MM.1S (cell line): ENCODE measurements around the gene KCNMA1.

Source experiments
- DNase-seq: peaks from one replicate; pipeline ENCODE4 v3.0.0-alpha.2; 2015
- H2AFZ ChIP-seq: fragments of 300-600 bp; sonication (generic); 2 replicates; pipeline ENCODE4 v1.6.0; 2016; ENCODE audit warnings: antibody characterized with exemption, low read length
- H3F3A ChIP-seq: fragments of 300-600 bp; sonication (generic); 2 replicates; pipeline ENCODE4 v1.6.1; 2016; ENCODE audit warnings: mild to moderate bottlenecking, antibody characterized with exemption, low read length, moderate library complexity, mixed read lengths; ENCODE audit not compliant: insufficient read depth
- H3K27ac ChIP-seq: fragments of 300-600 bp; sonication (generic); 2 replicates; pipeline ENCODE4 v1.5.1; 2016; ENCODE audit warnings: mild to moderate bottlenecking, low read length
- H3K27me3 ChIP-seq: fragments of 300-600 bp; sonication (generic); replicated peaks from 2 replicates; pipeline ENCODE4 v1.6.0; 2016; ENCODE audit warnings: low read length; ENCODE audit not compliant: insufficient read depth
- H3K36me3 ChIP-seq: fragments of 300-600 bp; sonication (generic); replicated peaks from 2 replicates; pipeline ENCODE4 v1.6.1; 2016; ENCODE audit warnings: mild to moderate bottlenecking, low read length, mixed read lengths; ENCODE audit not compliant: insufficient read depth
- H3K4me1 ChIP-seq: fragments of 300-600 bp; sonication (generic); 2 replicates; pipeline ENCODE4 v1.6.1; 2016; ENCODE audit warnings: low read length, mixed read lengths
- H3K4me2 ChIP-seq: fragments of 300-600 bp; sonication (generic); 2 replicates; pipeline ENCODE4 v1.6.0; 2016; ENCODE audit warnings: low read depth, low read length
- H3K4me3 ChIP-seq: fragments of 300-600 bp; sonication (generic); 2 replicates; pipeline ENCODE4 v1.5.1; 2016; ENCODE audit warnings: low read length, mixed read lengths
- H3K79me2 ChIP-seq: fragments of 300-600 bp; sonication (generic); 2 replicates; pipeline ENCODE4 v1.6.1; 2016; ENCODE audit warnings: mixed run types, low read length, mixed read lengths
- H3K9ac ChIP-seq: fragments of 300-600 bp; sonication (generic); 2 replicates; pipeline ENCODE4 v1.6.1; 2016; ENCODE audit warnings: low read length, mixed read lengths
- H3K9me2 ChIP-seq: fragments of 300-600 bp; sonication (generic); replicated peaks from 2 replicates; pipeline ENCODE4 v1.6.1; 2016; ENCODE audit warnings: mild to moderate bottlenecking, low read length, mixed read lengths; ENCODE audit not compliant: insufficient read depth
- H3K9me3 ChIP-seq: fragments of 300-600 bp; sonication (generic); replicated peaks from 2 replicates; pipeline ENCODE4 v1.6.1; 2016; ENCODE audit warnings: mild to moderate bottlenecking, low read length, mixed read lengths; ENCODE audit not compliant: insufficient read depth
- H4K20me1 ChIP-seq: fragments of 300-600 bp; sonication (generic); 2 replicates; pipeline ENCODE4 v1.6.1; 2016; ENCODE audit warnings: mild to moderate bottlenecking, low read length, moderate library complexity, mixed read lengths; ENCODE audit not compliant: insufficient read depth
- EZH2 ChIP-seq: fragments of 300-600 bp; sonication (generic); optimal IDR thresholded peaks from 2 replicates; pipeline ENCODE3; 2017; ENCODE audit warnings: low read depth, mild to moderate bottlenecking, antibody characterized with exemption, low read length, mixed read lengths
- EZH2phosphoT487 ChIP-seq: fragments of 300-600 bp; sonication (generic); IDR thresholded peaks from 2 replicates; pipeline ENCODE4 v1.6.1; 2018; ENCODE audit warnings: antibody characterized with exemption, low read length
- TF ChIP-seq, protein P1 (sequence below): fragments of 300-600 bp; sonication (generic); IDR thresholded peaks from 2 replicates; pipeline ENCODE4 v1.5.1; 2016; ENCODE audit warnings: antibody characterized with exemption, low read length, mixed read lengths

KCNMA1 gene

DNA sequence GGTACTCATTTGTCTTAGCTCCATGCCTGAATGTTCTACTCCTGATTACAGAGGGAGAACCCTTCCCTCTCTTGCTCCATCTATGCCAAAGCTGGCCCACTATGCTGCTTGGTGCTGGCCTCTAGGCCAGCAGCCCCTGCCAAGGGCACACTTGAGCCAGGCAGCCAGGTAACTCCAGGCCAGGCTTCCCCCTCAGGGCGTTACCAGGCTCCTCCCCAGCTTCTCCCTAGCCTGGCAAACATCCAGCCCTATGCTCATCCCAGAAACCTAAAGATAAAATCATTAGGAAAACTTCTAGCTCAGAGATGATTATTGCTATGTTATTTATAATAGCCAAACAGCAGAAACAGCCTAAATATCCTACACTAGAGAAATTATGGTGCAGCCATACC, 103.7 kb downstream of the KCNMA1 start:
- Histone ChIP-seq H3K4me1 (0 out of 2 replicates have a peak, but pooled peaks cover 7% of the 10 kb centered on the region), H3K9me2 (no peaks in the 10 kb centered on the region), H2AFZ (no peak overlapping the region), H3K9me3 (no peaks in the 10 kb centered on the region), H3K4me3 (no peak overlapping the region), H4K20me1 (no peaks in the 10 kb centered on the region), H3K27me3 (no peaks in the 10 kb centered on the region), H3K36me3 (no peaks in the 10 kb centered on the region), H3K79me2 (no peaks in the 10 kb centered on the region), H3K9ac (no peak overlapping the region), H3F3A (no peaks in the 10 kb centered on the region), H3K4me2 (no peak overlapping the region), H3K27ac (no peak overlapping the region)
- TF ChIP-seq EZH2, result no peak
- TF ChIP-seq, protein P1, sequence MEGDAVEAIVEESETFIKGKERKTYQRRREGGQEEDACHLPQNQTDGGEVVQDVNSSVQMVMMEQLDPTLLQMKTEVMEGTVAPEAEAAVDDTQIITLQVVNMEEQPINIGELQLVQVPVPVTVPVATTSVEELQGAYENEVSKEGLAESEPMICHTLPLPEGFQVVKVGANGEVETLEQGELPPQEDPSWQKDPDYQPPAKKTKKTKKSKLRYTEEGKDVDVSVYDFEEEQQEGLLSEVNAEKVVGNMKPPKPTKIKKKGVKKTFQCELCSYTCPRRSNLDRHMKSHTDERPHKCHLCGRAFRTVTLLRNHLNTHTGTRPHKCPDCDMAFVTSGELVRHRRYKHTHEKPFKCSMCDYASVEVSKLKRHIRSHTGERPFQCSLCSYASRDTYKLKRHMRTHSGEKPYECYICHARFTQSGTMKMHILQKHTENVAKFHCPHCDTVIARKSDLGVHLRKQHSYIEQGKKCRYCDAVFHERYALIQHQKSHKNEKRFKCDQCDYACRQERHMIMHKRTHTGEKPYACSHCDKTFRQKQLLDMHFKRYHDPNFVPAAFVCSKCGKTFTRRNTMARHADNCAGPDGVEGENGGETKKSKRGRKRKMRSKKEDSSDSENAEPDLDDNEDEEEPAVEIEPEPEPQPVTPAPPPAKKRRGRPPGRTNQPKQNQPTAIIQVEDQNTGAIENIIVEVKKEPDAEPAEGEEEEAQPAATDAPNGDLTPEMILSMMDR, result no peak
- no peak for DNase-seq

DNA sequence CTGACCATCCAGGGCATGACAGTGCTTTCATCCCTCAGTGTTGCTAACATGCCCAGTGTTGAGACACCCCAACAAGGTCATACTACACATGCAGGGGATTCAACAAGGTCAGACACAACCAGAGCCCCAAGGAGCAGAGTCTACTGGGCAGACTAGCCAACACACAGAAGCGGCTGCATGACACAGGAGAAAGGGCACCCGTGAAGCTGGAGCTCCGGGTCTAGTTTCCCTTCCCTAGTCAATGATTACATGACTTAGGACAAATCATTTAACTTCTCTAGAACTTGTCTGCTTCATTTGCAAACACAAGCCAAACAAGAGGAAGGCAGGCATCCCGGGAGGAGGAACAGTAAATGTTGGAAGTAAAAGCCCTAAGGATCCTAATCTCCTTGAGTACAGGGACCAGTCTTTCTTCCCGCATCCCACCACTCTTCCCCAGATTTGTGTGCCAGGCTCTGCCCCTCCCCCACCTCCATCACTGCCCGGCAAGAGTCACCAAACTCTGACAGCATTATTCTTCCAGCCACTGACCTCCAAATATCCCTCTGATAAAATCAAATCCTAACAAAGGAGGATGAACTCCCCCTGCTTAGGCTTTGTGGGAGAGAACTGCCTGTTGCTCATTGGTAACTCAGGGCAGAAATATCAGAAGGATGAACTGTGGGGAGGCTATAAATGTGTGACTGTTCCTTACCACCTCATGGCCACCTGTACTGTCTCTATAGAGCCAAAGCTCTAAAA, 104.3 kb downstream of the KCNMA1 start:
- TF ChIP-seq EZH2phosphoT487 (no peak), EZH2 (no peak)
- TF ChIP-seq, protein P1, result no peak
- H3F3A ChIP-seq, result no peaks in the 10 kb centered on the region
- H2AFZ ChIP-seq, result no peak overlapping the region
- no peaks in the 10 kb centered on the region for H3K36me3 ChIP-seq
- H3K79me2 ChIP-seq, result no peaks in the 10 kb centered on the region
- no peak overlapping the region for H3K27ac ChIP-seq
- no peaks in the 10 kb centered on the region for H4K20me1 ChIP-seq
- no peak overlapping the region for H3K4me2 ChIP-seq
- no peaks in the 10 kb centered on the region for H3K27me3 ChIP-seq
- no peak overlapping the region for H3K9ac ChIP-seq
- H3K9me2 ChIP-seq, result no peaks in the 10 kb centered on the region
- no peaks in the 10 kb centered on the region for H3K9me3 ChIP-seq
- no peak for DNase-seq
- H3K4me3 ChIP-seq, result no peak overlapping the region
- 0 out of 2 replicates have a peak, but pooled peaks cover 7% of the 10 kb centered on the region for H3K4me1 ChIP-seq

DNA sequence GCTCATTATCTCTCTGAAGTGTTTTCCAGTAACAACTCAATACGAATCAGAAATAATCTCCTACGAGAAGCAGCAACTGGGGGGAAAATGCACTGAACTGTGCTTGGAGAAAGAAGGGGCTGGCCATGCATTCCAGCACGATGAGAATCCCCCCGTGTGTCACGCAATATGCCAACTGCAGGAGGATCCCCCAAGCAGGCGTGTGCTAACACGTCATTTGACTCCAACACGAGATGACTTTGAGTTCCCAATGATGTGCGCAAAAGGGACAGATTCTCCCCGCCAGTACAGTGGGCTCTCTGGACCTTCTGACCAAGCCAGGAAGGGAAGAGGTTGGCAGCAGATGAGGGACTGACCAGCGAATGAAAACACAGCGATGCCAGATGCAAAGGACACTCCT, 105.5 kb downstream of the KCNMA1 start:
- Histone ChIP-seq H3K9ac (no peak overlapping the region), H3F3A (no peaks in the 10 kb centered on the region), H3K4me1 (0 out of 2 replicates have a peak, but pooled peaks cover 7% of the 10 kb centered on the region), H3K4me2 (no peak overlapping the region), H2AFZ (no peak overlapping the region), H3K36me3 (no peaks in the 10 kb centered on the region), H4K20me1 (no peaks in the 10 kb centered on the region), H3K9me3 (no peaks in the 10 kb centered on the region), H3K4me3 (no peak overlapping the region), H3K9me2 (no peaks in the 10 kb centered on the region), H3K79me2 (no peaks in the 10 kb centered on the region), H3K27ac (no peak overlapping the region), H3K27me3 (no peaks in the 10 kb centered on the region)
- no peak for DNase-seq
- TF ChIP-seq, protein P1, result no peak
- TF ChIP-seq EZH2phosphoT487 (no peak), EZH2 (no peak)
